ENCODE data around the gene TRPC6. TPM values are rescaled to one million over a fixed set of nuclear protein-coding genes. Genes with fewer than 3 reads are reported as not detected.
A peak's percentile ranks its signal among the peaks of the same experiment; 100 is the strongest.
"Not testable (repeated sequence)": the region's sequence is repeated elsewhere in the genome, so short reads cannot be mapped to it uniquely, and the experiment has no call there.

The TRPC6 gene
- total RNA-seq, 2 experiments from 2014 or later = not detected

- Mint-ChIP-seq H3K36me3 (ENCODE audit: low read depth) (no peaks in the 10 kb centered on the region), H3K4me1 (no peaks in the 10 kb centered on the region), H3K27ac (no peak overlapping the region), H3K9me3 (ENCODE audit: low read depth) (no peaks in the 10 kb centered on the region), H3K4me3 (no peak overlapping the region), H3K27me3 (no peaks in the 10 kb centered on the region)
- DNase-seq = no peak
- intact Hi-C loops (cut with DNase I, micrococcal nuclease) = no loop called here
- POLR2A ChIA-PET = no interaction called here
- CTCF ChIA-PET = no interaction called here
- no peak for ATAC-seq
Observed at GRCh38 chr11:101444851-101445250, 139.0 kb downstream of the TRPC6 start.

- intact Hi-C loops (cut with DNase I, micrococcal nuclease) = no loop called here
- ATAC-seq = no peak
- Mint-ChIP-seq H3K4me3 (no peak overlapping the region), H3K27ac (no peak overlapping the region), H3K9me3 (ENCODE audit: low read depth) (no peaks in the 10 kb centered on the region), H3K4me1 (no peaks in the 10 kb centered on the region), H3K36me3 (ENCODE audit: low read depth) (no peaks in the 10 kb centered on the region), H3K27me3 (no peaks in the 10 kb centered on the region)
- ChIA-PET CTCF (no interaction called here), POLR2A (no interaction called here)
- DNase-seq = no peak
Observed at GRCh38 chr11:101444164-101444563, 139.6 kb downstream of the TRPC6 start.

GRCh38 chr11:101442936-101443521 lies 140.8 kb downstream of the TRPC6 start:
- no peak overlapping the region for H3K4me3 Mint-ChIP-seq
- H3K9me3 Mint-ChIP-seq (ENCODE audit: low read depth) = peaks cover 2% of the 10 kb centered on the region
- no peaks in the 10 kb centered on the region for H3K27me3 Mint-ChIP-seq
- no peaks in the 10 kb centered on the region for H3K4me1 Mint-ChIP-seq
- ATAC-seq (no peak), DNase-seq (no peak)
- H3K27ac Mint-ChIP-seq = no peak overlapping the region
- no peaks in the 10 kb centered on the region for H3K36me3 Mint-ChIP-seq (ENCODE audit: low read depth)
- intact Hi-C loops (cut with DNase I, micrococcal nuclease) = no loop called here
- ChIA-PET CTCF (no interaction called here), POLR2A (no interaction called here)

- Mint-ChIP-seq H3K4me3 (no peak overlapping the region), H3K27me3 (no peaks in the 10 kb centered on the region), H3K36me3 (ENCODE audit: low read depth) (no peaks in the 10 kb centered on the region), H3K4me1 (no peaks in the 10 kb centered on the region), H3K9me3 (ENCODE audit: low read depth) (peaks cover 2% of the 10 kb centered on the region), H3K27ac (no peak overlapping the region)
- no peak for DNase-seq
- CTCF ChIA-PET = no interaction called here
- intact Hi-C loops (cut with DNase I, micrococcal nuclease) = no loop called here
- ATAC-seq = no peak
- POLR2A ChIA-PET = no interaction called here
Observed at GRCh38 chr11:101442171-101442570, 141.6 kb downstream of the TRPC6 start.

GRCh38 chr11:101441747-101442146 lies 142.1 kb downstream of the TRPC6 start:
- no peaks in the 10 kb centered on the region for H3K27me3 Mint-ChIP-seq

GRCh38 chr11:101439488-101439887 lies 144.3 kb downstream of the TRPC6 start:
- ATAC-seq = no peak
- Mint-ChIP-seq H3K27me3 (no peaks in the 10 kb centered on the region), H3K27ac (no peak overlapping the region), H3K4me3 (no peak overlapping the region), H3K9me3 (ENCODE audit: low read depth) (peaks cover 2% of the 10 kb centered on the region), H3K4me1 (no peaks in the 10 kb centered on the region), H3K36me3 (ENCODE audit: low read depth) (no peaks in the 10 kb centered on the region)
- intact Hi-C loops (cut with DNase I, micrococcal nuclease) = no loop called here
- ChIA-PET CTCF (no interaction called here), POLR2A (no interaction called here)
- DNase-seq = no peak

More at GRCh38 chr11:101441747-101442146, 142.1 kb downstream of the TRPC6 start:
- Mint-ChIP-seq H3K27ac (no peak overlapping the region), H3K36me3 (ENCODE audit: low read depth) (no peaks in the 10 kb centered on the region), H3K9me3 (ENCODE audit: low read depth) (peaks cover 2% of the 10 kb centered on the region), H3K4me3 (no peak overlapping the region), H3K4me1 (no peaks in the 10 kb centered on the region)
- ATAC-seq (no peak), DNase-seq (no peak)
- POLR2A ChIA-PET = no interaction called here
- CTCF ChIA-PET = no interaction called here
- intact Hi-C loops (cut with DNase I, micrococcal nuclease) = no loop called here

GRCh38 chr11:101438708-101439107 lies 145.1 kb downstream of the TRPC6 start:
- H3K36me3 Mint-ChIP-seq (ENCODE audit: low read depth); H3K9me3 Mint-ChIP-seq (ENCODE audit: low read depth); CTCF ChIA-PET; H3K27me3 Mint-ChIP-seq; POLR2A ChIA-PET; H3K4me1 Mint-ChIP-seq; H3K27ac Mint-ChIP-seq; DNase-seq; H3K4me3 Mint-ChIP-seq; intact Hi-C loops (cut with DNase I, micrococcal nuclease); ATAC-seq: not testable (repeated sequence)

GRCh38 chr11:101438126-101438525 lies 145.7 kb downstream of the TRPC6 start:
- intact Hi-C loops (cut with DNase I, micrococcal nuclease) = no loop called here
- H3K27me3 Mint-ChIP-seq = no peaks in the 10 kb centered on the region
- POLR2A ChIA-PET = no interaction called here
- CTCF ChIA-PET = no interaction called here
- H3K27ac Mint-ChIP-seq = no peak overlapping the region
- H3K36me3 Mint-ChIP-seq (ENCODE audit: low read depth) = no peaks in the 10 kb centered on the region
- no peaks in the 10 kb centered on the region for H3K4me1 Mint-ChIP-seq
- ATAC-seq (no peak), DNase-seq (no peak)
- H3K4me3 Mint-ChIP-seq = no peak overlapping the region
- H3K9me3 Mint-ChIP-seq (ENCODE audit: low read depth) = peaks cover 2% of the 10 kb centered on the region

GRCh38 chr11:101436511-101437142 lies 147.2 kb downstream of the TRPC6 start:
- ATAC-seq (no peak), DNase-seq (peak; percentile 39)
- ChIA-PET POLR2A (no interaction called here), CTCF (no interaction called here)
- H3K4me3 Mint-ChIP-seq = no peak overlapping the region
- H3K27me3 Mint-ChIP-seq = no peaks in the 10 kb centered on the region
- no peak overlapping the region for H3K27ac Mint-ChIP-seq
- no peaks in the 10 kb centered on the region for H3K4me1 Mint-ChIP-seq
- H3K36me3 Mint-ChIP-seq (ENCODE audit: low read depth) = no peaks in the 10 kb centered on the region
- H3K9me3 Mint-ChIP-seq (ENCODE audit: low read depth) = peaks cover 3% of the 10 kb centered on the region
- intact Hi-C loops (cut with DNase I, micrococcal nuclease) = no loop called here

- no peak for ATAC-seq
- Mint-ChIP-seq H3K27ac (no peak overlapping the region), H3K9me3 (ENCODE audit: low read depth) (peaks cover 7% of the 10 kb centered on the region), H3K4me3 (no peak overlapping the region), H3K27me3 (no peaks in the 10 kb centered on the region), H3K36me3 (ENCODE audit: low read depth) (no peaks in the 10 kb centered on the region), H3K4me1 (no peaks in the 10 kb centered on the region)
- POLR2A ChIA-PET = no interaction called here
- DNase-seq = no peak
- CTCF ChIA-PET = interaction anchor here (0.7 kb wide), 1 partner anchor 378 kb away, joined by 3 read pairs; no protein-coding TSS in a partner anchor
- intact Hi-C loops (cut with DNase I, micrococcal nuclease) = no loop called here
Observed at GRCh38 chr11:101435408-101435973, 148.3 kb downstream of the TRPC6 start.

- CTCF ChIA-PET = no interaction called here
- intact Hi-C loops (cut with DNase I, micrococcal nuclease) = no loop called here
- Mint-ChIP-seq H3K27ac (no peak overlapping the region), H3K4me3 (no peak overlapping the region), H3K4me1 (no peaks in the 10 kb centered on the region), H3K9me3 (ENCODE audit: low read depth) (peaks cover 14% of the 10 kb centered on the region), H3K36me3 (ENCODE audit: low read depth) (no peaks in the 10 kb centered on the region), H3K27me3 (no peaks in the 10 kb centered on the region)
- ATAC-seq = no peak
- POLR2A ChIA-PET = no interaction called here
- DNase-seq = no peak
Observed at GRCh38 chr11:101434026-101434643, 149.7 kb downstream of the TRPC6 start.

GRCh38 chr11:101433151-101433550 lies 150.7 kb downstream of the TRPC6 start:
- Mint-ChIP-seq H3K27me3 (no peaks in the 10 kb centered on the region), H3K4me3 (no peak overlapping the region), H3K9me3 (ENCODE audit: low read depth) (peaks cover 20% of the 10 kb centered on the region), H3K36me3 (ENCODE audit: low read depth) (no peaks in the 10 kb centered on the region), H3K27ac (no peak overlapping the region), H3K4me1 (no peaks in the 10 kb centered on the region)
- CTCF ChIA-PET = no interaction called here
- ATAC-seq (no peak), DNase-seq (no peak)
- POLR2A ChIA-PET = no interaction called here
- intact Hi-C loops (cut with DNase I, micrococcal nuclease) = no loop called here

Measured in activated CD4-positive, alpha-beta T cell treated with anti-CD3 and anti-CD28 coated beads for 36 hours (primary cell).